GM19023 (cell line): Measurements from ENCODE around the gene OXSR1.
"Not testable (repeated sequence)": the region's sequence is repeated elsewhere in the genome, so short reads cannot be mapped to it uniquely, and the experiment has no call there.

Source experiments
- ATAC-seq: cut with Tn5 transposase; IDR thresholded peaks from one replicate; pipeline ENCODE4 v1.9.1; 2021; ENCODE audit warnings: mild to moderate bottlenecking, moderate library complexity; ENCODE audit not compliant: unreplicated experiment

OXSR1 gene

DNA sequence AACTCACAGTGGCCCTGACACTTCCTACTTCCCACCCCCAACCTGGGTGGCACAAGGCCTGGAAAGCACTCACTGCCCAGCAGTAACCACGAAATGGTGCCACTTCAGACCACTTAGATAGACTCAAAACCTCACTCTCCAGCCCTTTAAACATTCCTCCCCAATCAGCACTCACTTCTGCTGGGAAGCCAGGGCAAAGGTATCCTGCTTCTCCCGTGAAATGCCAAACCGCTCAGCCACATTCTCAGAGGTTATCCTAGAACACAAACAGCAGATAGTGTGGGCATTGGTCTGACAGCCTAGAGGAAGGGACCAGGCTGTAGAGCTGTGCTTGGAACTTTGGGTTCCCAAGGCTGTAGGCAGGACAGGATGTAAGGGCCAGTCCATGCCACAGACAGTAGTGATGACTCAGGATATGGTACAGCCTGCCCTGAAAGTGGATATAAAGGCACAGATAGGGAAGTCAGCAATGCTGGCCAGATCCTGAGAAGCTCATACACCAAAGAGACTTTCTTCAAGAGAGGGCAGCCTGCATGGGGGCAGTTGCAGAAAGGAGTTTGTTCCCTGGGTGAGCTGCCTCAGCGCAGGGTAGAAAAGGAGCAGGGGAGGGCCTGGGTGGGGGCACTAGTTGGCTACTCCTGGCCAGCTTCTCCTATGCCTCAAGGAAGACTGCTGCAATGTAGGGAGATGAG is 37.6 kb upstream of the OXSR1 start:
- ATAC-seq = no peak

DNA sequence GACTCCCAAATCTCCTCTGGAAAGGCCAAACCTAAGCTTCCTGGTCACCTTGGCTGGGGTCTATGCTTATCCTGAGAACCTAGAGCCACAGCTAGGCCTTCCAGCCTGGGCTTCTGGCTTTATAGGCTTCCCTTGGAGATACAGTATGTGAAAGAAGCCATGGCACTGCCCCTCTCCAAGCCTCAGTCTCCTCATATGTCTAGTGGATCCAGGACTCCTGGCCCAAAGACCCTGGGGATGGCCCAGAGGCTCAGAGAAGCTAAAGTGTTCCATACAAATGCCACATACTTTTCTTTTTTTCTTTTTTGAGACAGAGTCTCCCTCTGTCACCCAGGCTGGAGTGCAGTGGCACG is 37.1 kb upstream of the OXSR1 start:
- no peak for ATAC-seq

DNA sequence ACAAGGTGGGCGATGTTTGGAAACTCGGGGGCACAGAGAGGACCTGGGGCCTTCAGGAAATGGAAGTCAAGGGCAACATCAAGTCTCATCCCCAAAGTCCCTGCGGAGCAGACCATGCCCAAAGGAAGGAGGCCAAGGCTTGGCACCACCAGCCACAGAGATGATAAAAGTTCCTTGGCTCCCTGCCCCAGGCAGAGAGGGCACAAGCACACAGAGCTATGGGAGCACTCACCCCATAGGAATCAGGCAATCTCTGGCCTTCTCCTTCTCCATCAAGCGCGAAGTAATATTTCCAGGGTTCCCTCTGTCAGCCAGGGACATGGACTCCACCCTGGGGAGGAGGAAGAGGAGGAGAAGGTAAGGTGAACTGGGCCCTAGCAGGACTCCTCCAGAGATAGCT is 36.3 kb upstream of the OXSR1 start:
- no peak for ATAC-seq

DNA sequence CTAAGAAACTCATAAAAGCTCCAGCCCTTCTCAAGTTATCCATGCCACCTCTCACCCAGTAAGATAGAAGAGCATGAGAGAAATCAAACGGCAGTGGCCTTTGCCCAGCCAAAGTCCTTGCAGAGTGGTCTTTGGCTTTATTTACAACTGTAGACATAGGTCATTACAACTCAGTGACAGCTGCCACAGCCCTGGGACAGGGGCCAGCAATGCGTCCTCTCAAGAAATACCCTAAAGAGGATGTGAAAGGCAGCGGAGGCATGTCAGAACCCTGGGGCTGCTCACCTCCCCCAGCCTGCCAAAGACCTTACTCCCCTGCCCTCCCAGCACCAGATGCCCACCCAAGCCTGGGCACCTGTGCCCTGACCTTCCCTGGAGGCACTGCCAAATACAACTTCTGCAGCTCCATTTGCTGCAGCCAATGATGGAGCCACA is 34.7 kb upstream of the OXSR1 start:
- ATAC-seq = no peak

DNA sequence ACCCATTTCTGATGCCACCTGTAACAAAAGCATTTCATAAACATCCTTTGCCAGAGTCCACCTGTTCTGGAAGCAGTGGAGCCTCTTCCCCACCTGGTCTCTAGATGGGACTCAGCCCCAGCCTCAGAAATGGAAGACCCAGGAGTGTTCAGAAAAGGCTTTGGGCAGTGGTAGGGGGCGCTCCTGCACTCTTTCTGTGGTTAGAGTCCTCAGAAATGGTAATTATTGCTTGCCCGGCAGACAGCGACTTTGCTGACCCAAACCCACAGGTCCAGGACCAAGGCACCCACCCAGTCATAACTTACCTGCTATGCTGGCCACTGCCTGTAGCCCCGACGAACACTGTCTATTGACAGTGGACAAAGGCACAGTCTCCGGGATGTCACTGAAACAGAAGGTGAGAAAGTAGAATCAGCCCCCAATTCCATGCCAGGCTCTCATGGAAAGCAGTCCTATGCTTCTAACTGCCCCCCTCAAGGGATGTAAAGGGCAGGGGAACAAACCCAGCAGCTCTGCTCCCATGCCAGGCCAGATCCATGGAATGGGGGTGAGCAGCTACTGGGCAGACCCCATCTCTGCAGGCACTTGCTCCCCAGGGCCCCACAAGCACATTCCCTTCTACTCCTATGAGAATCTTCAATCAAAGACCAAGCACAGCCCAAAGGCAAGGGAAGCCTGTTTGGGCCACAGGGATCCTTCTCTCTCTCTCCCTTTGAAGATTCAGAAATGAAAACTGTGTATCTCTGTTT is 33.5 kb upstream of the OXSR1 start:
- no peak for ATAC-seq

DNA sequence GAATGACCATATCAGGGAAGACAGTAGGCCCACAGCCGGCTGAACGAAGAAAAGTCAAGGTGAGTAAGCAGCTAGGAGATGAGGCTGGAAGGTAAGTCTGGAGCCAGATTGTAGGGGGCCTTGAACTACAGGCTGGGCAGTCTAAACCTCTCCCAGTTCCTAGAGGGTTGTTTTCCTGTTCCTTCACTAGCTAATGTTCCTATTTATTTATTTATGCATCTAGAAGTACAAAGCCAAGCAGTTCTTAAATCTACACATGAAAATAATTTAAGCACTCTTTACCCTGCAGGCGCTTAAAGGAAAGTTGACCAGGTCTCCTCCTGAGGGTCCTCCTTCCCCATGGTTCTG is 32.2 kb upstream of the OXSR1 start:
- ATAC-seq = no peak

DNA sequence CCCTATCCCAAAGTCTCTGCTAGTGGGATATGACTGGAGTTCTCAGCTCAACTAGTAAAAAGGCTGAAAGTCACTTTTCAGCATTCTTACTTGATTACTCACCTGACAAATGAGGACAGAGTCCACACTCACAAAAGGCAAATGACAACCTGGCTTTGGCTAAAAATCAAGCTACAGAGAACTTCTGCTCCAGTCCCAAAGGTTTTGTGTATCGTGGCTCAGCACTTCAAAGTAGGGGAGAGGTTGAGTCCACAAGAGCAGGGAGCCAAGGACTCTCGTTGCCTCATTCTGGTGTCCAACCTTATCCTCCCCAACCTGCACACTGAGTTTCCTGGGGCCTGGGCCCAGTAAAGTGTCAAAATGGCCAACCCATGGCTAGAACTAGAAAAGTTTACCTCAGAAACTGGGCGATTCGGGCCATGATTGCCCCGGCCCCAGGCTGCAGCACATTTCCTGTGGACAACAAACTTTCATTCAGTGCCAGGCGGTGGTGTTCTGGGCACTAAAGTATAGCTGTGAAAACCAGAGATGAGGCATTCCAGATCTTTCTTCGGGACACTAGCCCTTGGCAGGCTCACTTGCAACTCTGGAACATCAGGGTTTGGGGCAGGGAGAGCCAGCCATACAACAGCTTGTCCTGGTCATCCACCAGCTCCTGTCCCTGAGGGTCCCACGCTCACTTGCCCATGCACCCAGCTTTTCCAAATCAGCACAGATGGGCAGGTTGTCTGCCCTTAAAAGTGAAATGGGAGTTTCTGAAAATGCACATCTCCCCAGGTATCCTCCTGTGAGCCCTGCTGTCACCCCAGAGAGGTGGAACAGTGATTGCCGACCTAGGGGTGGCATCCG is 31.6 kb upstream of the OXSR1 start:
- ATAC-seq = no peak

DNA sequence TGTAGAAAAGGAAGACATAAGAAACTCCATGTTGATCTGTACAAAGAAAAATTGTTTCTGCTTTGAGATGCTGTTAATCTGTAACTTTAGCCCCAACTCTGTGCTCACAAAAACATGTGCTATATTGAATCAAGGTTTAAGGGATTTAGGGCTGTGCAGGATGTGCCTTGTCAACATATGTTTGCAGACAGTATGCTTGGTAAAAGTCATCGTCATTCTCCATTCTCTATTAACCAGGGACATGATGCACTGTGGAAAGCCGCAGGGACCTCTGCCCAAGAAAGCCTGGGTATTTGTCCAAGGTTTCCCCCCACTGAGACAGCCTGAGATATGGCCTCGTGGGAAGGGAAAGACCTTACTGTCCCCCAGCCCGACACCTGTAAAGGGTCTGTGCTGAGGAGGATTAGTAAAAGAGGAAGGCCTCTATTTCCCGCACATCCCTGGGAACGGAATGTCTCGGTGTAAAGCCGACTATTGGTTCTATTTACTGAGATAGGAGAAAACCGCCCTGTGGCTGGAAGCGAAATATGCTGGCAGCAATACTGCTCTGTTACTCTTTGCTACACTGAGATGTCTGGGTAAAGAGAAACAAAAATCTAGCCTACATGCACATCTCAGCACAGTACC is 30.7 kb upstream of the OXSR1 start:
- ATAC-seq = not testable (repeated sequence)

DNA sequence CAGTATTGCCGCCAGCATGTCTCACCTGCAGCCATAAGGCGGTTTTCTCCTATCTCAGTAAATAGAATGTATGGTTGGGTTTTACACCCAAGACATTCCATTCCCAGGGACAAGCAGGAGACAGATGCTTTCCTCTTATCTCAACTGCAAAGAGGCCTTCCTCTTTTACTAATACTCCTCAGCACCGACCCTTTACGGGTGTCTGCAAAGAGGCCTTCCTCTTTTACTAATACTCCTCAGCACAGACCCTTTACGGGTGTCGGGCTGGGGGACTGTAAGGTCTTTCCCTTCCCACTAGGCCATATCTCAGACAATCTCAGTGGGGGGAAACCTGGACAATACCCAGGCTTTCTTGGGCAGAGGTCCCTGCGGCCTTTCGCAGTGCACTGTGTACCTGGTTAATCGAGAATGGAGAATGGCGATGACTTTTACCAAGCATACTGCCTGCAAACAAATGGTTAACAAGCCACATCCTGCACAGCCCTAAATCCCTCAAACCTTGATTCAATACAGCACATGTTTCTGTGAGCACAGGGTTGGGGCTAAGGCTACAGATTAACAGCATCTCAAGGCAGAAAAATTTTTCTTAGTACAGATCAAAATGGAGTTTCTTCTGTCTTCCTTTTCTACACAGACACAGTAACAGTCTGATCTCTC is 29.6 kb upstream of the OXSR1 start:
- ATAC-seq = not testable (repeated sequence)

DNA sequence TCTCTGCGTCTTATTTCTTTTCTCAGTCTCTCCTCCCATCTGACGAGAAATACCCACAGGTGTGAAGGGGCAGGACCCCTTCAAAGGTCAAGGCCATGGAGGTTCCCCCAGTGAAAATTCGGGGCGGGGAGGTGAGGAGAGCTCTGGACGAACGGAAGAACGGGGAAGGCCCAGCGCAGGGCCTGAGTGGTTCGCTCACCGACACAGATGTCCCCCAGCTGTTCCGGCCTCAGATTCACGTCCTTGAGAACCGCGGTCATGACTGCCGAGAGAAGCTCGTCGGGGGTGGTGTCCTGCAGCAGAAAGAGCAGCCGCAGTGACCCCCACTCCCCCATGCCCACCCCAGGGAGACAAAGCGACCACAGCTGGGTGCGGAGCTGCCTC is 29.0 kb upstream of the OXSR1 start:
- no peak for ATAC-seq

DNA sequence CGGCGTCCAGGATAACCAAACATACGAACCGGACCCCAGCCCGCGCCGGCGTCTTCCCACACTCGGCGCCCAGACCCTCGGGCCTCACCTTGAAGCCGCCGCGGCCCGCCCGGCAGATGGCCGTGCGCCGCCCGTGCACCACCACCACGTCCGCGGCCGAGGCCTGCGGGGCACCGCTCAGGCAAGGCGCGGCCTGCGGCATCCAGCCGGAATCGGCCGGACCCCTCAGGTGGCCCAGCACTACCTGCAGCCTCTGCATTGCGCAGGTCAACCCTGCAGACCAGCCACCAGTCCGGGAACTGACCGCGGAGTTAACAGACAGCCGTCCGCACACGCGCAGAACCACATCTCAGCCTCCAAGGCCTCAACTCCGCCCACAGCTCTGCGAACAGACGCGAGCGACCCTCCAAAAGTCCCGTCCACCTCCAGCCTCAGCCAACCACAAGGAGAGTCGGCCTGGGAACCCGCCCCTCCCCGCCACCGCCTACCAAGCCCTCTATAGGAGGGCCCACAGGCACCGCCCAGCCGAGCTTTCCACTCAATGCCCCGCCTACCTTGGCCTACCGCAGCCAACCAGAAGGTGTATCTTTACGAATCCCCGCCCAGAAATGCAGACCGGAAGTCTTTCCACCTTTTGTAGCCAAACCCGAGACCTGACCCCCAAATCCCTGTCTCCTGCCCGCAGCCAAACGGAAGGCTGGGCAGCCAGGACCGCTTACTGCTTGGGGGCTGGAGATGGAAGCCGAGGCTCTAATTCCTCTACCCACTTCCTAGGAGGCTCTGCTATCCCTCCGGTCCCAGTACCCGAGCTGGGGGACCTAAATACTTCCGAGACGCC is 28.3 kb upstream of the OXSR1 start, which contains the start of gene ACAA1:
TSS of gene ACAA1 (minus strand) at position 351 of the 838 bp plus-strand sequence. CDS start at position 259, 92 bp downstream.
- peak; percentile 87 for ATAC-seq

DNA sequence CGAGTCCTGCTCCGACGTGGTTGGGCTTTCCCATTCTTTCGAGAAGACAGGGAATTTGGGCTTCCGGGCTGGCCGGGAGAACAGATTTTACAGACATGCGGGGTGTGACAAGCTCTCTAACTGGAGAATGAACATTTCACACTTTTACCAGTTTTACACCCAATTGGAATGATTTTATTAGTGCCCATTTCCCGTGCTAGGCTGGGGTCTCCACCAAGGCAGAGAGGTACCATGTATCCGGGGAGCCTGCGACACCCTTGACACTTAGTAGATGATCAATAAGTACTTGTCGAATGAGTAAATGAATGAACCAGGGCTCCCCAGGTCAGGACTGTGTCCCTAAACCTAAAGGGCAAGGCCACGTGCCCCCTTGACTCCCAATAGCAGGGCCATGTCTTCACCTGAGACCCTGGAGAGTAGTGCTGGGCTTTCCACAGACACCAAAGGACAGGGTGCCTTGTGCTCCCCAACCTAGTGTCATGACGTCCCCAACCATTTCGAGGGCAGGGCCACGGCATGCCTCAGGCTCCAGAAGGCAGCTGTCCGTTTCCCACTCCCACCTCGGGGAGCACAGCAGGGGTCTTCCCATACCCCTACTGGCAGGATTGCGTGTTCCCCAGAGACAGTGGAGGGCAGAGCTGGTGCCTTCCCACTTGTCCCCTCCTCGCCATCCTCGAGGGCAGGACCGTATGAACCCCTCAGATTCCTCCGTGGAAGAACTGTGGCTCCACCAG is 27.6 kb upstream of the OXSR1 start:
- peak; percentile 0 for ATAC-seq

DNA sequence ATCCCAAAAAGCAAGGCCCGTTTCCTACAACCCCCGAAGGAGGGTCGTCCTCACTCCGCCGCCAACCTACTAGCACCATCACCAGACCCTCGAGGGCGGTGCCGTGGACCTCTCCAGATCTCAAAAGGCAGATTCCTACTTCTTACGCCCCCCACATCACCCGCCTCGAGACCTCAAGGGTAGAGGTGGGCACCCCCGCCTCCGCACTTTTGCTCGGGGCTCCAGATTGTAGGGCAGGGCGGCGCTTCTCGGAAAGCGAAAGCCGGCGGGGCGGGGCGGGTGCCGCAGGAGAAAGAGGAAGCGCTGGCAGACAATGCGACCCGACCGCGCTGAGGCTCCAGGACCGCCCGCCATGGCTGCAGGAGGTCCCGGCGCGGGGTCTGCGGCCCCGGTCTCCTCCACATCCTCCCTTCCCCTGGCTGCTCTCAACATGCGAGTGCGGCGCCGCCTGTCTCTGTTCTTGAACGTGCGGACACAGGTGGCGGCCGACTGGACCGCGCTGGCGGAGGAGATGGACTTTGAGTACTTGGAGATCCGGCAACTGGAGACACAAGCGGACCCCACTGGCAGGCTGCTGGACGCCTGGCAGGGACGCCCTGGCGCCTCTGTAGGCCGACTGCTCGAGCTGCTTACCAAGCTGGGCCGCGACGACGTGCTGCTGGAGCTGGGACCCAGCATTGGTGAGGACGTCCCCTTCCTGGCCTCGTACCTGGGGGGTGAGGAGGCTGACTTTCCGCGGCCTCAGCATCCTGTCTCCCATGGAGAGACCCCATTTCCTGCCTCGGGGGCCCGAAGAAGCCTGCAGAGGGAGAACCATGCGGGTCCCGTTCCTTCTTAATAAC is 26.8 kb upstream of the OXSR1 start, which contains the start of gene MYD88:
TSS of gene MYD88 (plus strand) at position 313 of the 842 bp plus-strand sequence. CDS start at position 353, 40 bp downstream.
- ATAC-seq = peak; percentile 40

DNA sequence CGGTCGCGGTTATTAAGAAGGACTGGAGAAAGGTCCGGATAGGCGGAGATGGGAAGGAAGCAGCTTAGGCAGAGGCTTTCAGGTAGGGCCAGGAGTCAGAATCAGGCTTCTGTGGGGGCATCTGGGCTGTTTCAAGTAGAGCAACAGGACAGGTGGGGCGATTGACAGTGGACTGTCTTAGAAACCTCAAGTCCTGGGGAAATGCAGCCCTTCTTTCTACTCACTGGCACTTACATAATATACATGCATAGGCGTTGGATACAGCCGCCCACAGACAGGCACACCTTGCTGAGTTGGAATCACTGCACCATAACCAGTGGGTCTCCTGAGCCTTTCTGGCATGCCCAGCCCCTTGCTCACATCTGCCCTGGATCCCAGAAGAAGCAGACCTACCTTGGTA is 26.1 kb upstream of the OXSR1 start:
- no peak for ATAC-seq

DNA sequence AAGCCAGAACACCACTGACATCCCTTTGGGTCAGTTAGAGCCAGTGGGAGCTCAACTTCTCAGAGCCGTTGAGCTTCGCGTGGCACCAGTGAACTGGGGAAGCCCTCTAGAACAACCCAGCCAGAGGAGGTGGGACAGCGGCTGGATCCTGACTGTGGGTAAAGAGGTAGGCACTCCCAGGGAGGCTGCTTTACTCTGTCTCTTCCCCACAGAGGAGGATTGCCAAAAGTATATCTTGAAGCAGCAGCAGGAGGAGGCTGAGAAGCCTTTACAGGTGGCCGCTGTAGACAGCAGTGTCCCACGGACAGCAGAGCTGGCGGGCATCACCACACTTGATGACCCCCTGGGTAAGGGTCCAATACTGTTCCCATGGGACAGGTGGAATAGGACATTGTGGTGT is 25.7 kb upstream of the OXSR1 start:
- ATAC-seq = no peak

DNA sequence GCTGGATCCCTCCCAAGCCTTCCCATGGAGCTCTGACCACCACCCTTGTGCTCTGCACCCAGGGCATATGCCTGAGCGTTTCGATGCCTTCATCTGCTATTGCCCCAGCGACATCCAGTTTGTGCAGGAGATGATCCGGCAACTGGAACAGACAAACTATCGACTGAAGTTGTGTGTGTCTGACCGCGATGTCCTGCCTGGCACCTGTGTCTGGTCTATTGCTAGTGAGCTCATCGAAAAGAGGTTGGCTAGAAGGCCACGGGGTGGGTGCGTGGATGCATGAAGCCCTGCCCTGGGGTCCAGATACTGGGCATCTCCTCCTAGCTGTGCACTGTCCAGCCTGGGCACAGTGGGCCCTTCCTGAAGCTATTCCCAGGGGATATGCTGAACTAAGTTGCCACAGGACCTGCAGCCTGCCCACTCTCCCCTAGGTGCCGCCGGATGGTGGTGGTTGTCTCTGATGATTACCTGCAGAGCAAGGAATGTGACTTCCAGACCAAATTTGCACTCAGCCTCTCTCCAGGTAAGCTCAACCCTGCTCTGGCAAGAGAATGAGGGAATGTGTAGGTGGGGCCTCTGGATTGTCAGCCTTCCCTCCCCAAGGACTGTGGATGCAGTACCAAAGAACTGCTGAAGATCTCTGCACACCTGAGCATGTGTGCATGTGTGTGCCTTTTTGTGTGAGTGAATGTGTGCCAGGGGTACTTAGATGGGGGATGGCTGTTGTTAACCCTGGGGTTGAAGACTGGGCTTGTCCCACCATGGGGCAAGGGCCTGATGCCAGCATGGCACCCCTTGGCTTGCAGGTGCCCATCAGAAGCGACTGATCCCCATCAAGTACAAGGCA is 24.8 kb upstream of the OXSR1 start:
- no peak for ATAC-seq
